DOHH2 (cell line): ENCODE results near the gene DLEC1.

Experiments
- EZH2phosphoT487 ChIP-seq: fragments of 200-600 bp; sonication (generic); IDR thresholded peaks from 2 replicates; pipeline ENCODE4 v1.6.1; 2017; ENCODE audit warnings: borderline replicate concordance, mild to moderate bottlenecking, antibody characterized with exemption, low read length, moderate library complexity, mixed read lengths
- TF ChIP-seq, protein P1 (sequence below): fragments of 200-600 bp; sonication (generic); IDR thresholded peaks from one replicate; pipeline ENCODE4 v1.5.1; 2014; ENCODE audit warnings: antibody characterized with exemption, mild to moderate bottlenecking, low read depth, low read length; ENCODE audit not compliant: poor library complexity, severe bottlenecking

DNA sequence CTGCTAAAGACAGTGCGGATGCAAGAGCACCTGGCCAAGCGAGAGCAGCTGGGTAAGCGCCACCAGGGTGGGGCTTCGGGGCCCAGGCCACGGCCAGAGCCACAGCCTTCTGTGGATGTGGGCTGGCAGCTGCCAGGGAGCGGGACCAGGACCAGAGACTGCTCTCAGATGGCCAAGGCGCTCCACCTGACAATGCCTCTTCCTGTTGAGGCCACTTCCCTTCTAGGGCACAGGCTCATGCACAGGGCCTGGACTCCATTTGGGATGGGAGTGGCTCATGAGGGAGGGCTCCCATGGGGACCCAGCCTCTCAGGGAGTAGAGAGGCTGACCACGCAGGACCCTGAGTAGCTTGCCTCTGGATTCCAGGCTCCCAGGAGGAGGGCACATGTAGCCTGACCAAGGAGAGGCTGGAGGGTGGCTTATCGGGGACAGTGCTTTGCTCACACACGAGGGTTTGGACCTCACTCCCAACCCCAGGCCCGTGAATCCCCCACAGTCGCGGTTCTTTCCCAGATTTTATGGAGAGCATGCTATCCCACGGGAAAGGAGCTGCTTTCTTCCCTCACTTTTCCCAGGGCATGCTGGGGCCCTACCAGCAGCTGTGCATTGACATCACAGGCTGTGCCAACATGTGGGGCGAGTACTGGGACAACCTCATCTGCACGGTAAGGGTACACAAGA is 72.8 kb downstream of the DLEC1 start:
- TF ChIP-seq, protein P1, sequence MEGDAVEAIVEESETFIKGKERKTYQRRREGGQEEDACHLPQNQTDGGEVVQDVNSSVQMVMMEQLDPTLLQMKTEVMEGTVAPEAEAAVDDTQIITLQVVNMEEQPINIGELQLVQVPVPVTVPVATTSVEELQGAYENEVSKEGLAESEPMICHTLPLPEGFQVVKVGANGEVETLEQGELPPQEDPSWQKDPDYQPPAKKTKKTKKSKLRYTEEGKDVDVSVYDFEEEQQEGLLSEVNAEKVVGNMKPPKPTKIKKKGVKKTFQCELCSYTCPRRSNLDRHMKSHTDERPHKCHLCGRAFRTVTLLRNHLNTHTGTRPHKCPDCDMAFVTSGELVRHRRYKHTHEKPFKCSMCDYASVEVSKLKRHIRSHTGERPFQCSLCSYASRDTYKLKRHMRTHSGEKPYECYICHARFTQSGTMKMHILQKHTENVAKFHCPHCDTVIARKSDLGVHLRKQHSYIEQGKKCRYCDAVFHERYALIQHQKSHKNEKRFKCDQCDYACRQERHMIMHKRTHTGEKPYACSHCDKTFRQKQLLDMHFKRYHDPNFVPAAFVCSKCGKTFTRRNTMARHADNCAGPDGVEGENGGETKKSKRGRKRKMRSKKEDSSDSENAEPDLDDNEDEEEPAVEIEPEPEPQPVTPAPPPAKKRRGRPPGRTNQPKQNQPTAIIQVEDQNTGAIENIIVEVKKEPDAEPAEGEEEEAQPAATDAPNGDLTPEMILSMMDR = no peak
- no peak for TF ChIP-seq EZH2phosphoT487
